ENCODE data around the gene NANOS2. TPM values are rescaled to one million over a fixed set of nuclear protein-coding genes. Genes with fewer than 3 reads are reported as not detected.
A peak's percentile ranks its signal among the peaks of the same experiment; 100 is the strongest.

The NANOS2 gene
- total and polyA plus RNA-seq, 2 of the 13 experiments (the other 11 are each of a cell fraction or from before 2014, with no cell fraction given), result not detected

GRCh38 chr19:45901912-45902650 lies 12.5 kb downstream of the NANOS2 start, which contains the start of gene MYPOP (continued):
- TF ChIP-seq POLR2AphosphoS5 (IDR thresholded peaks at IDR 0.05; ENCODE audit: low read depth, low read length) (no peak; the same call in 1 of the 2 replicates), ZNF570 (CRISPR knock-in tag; IDR thresholded peaks at IDR 0.05; ENCODE audit: borderline replicate concordance) (no peak), ZNF703 (CRISPR knock-in tag; IDR thresholded peaks at IDR 0.05; ENCODE audit: borderline replicate concordance) (no peak), RFX1 (IDR thresholded peaks at IDR 0.05) (no peak), ZSCAN25 (CRISPR knock-in tag; IDR thresholded peaks at IDR 0.05) (no peak), ZNF780A (CRISPR knock-in tag; IDR thresholded peaks at IDR 0.05) (no peak), MXD3 (CRISPR knock-in tag; IDR thresholded peaks at IDR 0.05) (no peak), ZNF160 (CRISPR knock-in tag; IDR thresholded peaks at IDR 0.05) (no peak), MEIS2 (CRISPR knock-in tag; IDR thresholded peaks at IDR 0.05) (no peak), ZBTB37 (CRISPR knock-in tag; IDR thresholded peaks at IDR 0.05) (0 out of 2 replicates have a peak, but pooled peaks have one; percentile 38), NR0B2 (CRISPR knock-in tag; IDR thresholded peaks at IDR 0.05) (no peak), TRAFD1 (CRISPR knock-in tag; IDR thresholded peaks at IDR 0.05; ENCODE audit: borderline replicate concordance) (no peak), ATF1 (CRISPR knock-in tag; IDR thresholded peaks at IDR 0.05) (no peak), ZNF331 (CRISPR knock-in tag; IDR thresholded peaks at IDR 0.05) (0 out of 2 replicates have a peak, but pooled peaks have one; percentile 7), TAF15 (IDR thresholded peaks at IDR 0.05; ENCODE audit: low read depth, low read length, poor library complexity, severe bottlenecking) (no peak), NFE2L1 (CRISPR knock-in tag; IDR thresholded peaks at IDR 0.05; ENCODE audit: borderline replicate concordance) (no peak), ZNF678 (CRISPR knock-in tag; IDR thresholded peaks at IDR 0.05) (no peak), ZNF841 (CRISPR knock-in tag; IDR thresholded peaks at IDR 0.05; ENCODE audit: borderline replicate concordance) (no peak), ZNF546 (CRISPR knock-in tag; conservative IDR thresholded peaks at IDR 0.05) (no peak), POLR2A (IDR thresholded peaks at IDR 0.05; ENCODE audit: insufficient read depth in 1 of 2, low read depth in 2 of 2, low read length in 2 of 2) (peak; percentile 36 to 71; a peak in 2 of 4 replicates), HHEX (CRISPR knock-in tag; IDR thresholded peaks at IDR 0.05) (no peak), ELF3 (CRISPR knock-in tag; IDR thresholded peaks at IDR 0.05) (no peak), ZNF746 (CRISPR knock-in tag; IDR thresholded peaks at IDR 0.05) (peak; percentile 74; the same call in 1 of the 2 replicates), ARNT (IDR thresholded peaks at IDR 0.05) (no peak), KDM5A (IDR thresholded peaks at IDR 0.05; ENCODE audit: borderline replicate concordance, low read length) (no peak), PRDM4 (CRISPR knock-in tag; IDR thresholded peaks at IDR 0.05; ENCODE audit: borderline replicate concordance) (no peak)

Measured in HepG2 (cell line).